PFSK-1 (cell line): ENCODE data around the gene PCSK6.

Experiments
- POLR2AphosphoS5 ChIP-seq: IDR thresholded peaks from 2 replicates; pipeline ENCODE4 v1.6.1; 2012; ENCODE audit warnings: low read depth, mild to moderate bottlenecking, control low read depth, low read length, moderate library complexity
- SIN3A ChIP-seq: IDR thresholded peaks from 2 replicates; pipeline ENCODE4 v1.6.1; 2012; ENCODE audit warnings: mild to moderate bottlenecking, low read length, moderate library complexity, borderline replicate concordance; ENCODE audit not compliant: insufficient read depth
- TAF1 ChIP-seq: IDR thresholded peaks from 2 replicates; pipeline ENCODE4 v1.6.1; 2012; ENCODE audit warnings: low read length, control low read depth, borderline replicate concordance; ENCODE audit not compliant: insufficient read depth
- TF ChIP-seq, protein P1 (sequence below), 2 experiments: IDR thresholded peaks; 2 replicates each; pipeline versions ENCODE4 v1.6.1 to v1.8.0; 2011 to 2012; ENCODE audit warnings: low read depth in 2 of 2, low read length in 2 of 2, control low read depth in 1 of 2, inconsistent platforms in 1 of 2, mild to moderate bottlenecking in 1 of 2, moderate library complexity in 1 of 2; ENCODE audit not compliant: insufficient read depth in 1 of 2

DNA sequence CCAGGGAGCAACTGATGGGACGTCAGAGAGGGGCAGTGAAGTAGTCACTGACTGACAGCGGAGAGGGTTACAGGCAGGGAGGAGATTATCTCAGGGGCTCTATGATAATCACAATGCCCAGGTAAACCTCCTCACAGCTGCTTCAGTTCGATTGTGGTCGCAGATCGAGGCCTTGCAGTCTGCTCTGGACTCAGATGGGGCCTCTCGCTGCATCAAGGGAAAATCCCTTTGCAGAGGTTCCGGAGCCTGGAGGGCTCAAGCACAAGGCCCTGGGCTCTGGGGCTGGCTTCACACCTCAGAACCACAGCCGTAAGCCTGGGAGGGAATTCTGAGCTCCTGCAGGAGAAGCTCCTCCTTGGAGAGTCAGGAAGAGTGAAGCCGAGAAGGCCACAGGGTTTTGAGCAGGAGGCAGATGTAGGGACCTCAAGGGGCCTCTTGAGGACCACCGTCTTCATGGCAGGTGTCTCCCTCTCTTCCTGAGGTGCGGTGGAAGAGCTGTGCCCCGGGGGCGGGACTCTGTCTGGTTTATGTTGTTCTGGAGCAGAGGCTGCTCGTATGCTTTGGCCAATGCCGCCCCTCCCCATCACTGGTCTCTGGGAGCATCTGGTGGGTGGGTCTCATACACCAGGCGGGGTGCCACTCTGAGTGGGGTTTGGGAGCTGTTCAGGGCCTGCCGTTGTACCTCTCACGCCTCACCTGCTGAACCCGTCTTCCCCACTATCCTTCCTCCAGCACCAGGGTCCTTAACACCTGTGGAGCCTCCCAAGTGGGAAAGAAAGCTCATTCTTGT is 175.0 kb downstream of the PCSK6 start:
- TF ChIP-seq SIN3A (no peak), POLR2AphosphoS5 (no peak), TAF1 (no peak)
- TF ChIP-seq, protein P1, sequence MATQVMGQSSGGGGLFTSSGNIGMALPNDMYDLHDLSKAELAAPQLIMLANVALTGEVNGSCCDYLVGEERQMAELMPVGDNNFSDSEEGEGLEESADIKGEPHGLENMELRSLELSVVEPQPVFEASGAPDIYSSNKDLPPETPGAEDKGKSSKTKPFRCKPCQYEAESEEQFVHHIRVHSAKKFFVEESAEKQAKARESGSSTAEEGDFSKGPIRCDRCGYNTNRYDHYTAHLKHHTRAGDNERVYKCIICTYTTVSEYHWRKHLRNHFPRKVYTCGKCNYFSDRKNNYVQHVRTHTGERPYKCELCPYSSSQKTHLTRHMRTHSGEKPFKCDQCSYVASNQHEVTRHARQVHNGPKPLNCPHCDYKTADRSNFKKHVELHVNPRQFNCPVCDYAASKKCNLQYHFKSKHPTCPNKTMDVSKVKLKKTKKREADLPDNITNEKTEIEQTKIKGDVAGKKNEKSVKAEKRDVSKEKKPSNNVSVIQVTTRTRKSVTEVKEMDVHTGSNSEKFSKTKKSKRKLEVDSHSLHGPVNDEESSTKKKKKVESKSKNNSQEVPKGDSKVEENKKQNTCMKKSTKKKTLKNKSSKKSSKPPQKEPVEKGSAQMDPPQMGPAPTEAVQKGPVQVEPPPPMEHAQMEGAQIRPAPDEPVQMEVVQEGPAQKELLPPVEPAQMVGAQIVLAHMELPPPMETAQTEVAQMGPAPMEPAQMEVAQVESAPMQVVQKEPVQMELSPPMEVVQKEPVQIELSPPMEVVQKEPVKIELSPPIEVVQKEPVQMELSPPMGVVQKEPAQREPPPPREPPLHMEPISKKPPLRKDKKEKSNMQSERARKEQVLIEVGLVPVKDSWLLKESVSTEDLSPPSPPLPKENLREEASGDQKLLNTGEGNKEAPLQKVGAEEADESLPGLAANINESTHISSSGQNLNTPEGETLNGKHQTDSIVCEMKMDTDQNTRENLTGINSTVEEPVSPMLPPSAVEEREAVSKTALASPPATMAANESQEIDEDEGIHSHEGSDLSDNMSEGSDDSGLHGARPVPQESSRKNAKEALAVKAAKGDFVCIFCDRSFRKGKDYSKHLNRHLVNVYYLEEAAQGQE (IDR thresholded peaks at IDR 0.05; ENCODE audit: insufficient read depth in 1 of 2, low read depth in 2 of 2, low read length in 2 of 2) = no peak
